ENCODE data around the gene KRTAP12-1. TPM values are rescaled to one million over a fixed set of nuclear protein-coding genes. Genes with fewer than 3 reads are reported as not detected.
"Not testable (repeated sequence)": the region's sequence is repeated elsewhere in the genome, so short reads cannot be mapped to it uniquely, and the experiment has no call there.

Gene KRTAP12-1
- polyA plus RNA-seq, 3 donors from 2014 or later = not detected

DNA sequence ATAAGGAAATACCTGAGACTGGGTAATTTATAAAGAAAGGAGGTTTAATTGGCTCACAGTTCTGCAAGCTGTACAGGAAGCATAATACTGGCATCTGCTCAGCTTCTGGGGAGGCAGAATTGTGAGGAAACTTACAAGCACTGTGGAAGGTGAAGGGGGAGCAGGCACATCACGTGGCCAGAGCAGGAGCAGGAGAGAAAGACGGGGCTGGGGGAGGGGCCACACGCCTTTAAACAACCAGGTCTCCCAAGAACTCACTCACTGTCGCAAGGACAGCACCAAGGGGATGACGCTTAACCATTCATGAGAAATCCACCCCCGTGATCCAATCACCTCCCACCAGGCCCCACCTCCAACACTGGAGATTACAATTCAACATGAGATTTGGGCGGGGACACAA lies 20.4 kb downstream of the KRTAP12-1 start:
- peaks cover 3 to 26% (median 17%) of the 10 kb centered on the region in 3 donors for H3K27me3 Mint-ChIP-seq (ENCODE audit: low read depth in 3 of 3)
- peaks cover 34 to 35% of the 10 kb centered on the region in 2 donors for H3K4me1 Mint-ChIP-seq
- H3K36me3 Mint-ChIP-seq = peaks cover 9 to 12% (median 9%) of the 10 kb centered on the region in 3 donors
- H3K27ac Mint-ChIP-seq, DNase-seq, H3K4me3 Mint-ChIP-seq: not testable (repeated sequence)
- H3K9me3 Mint-ChIP-seq = peaks cover 5 to 12% (median 9%) of the 10 kb centered on the region in 6 donors

- peak overlapping the region; percentile 60 to 90 (median 72) for H3K4me3 Mint-ChIP-seq
- H3K9me3 Mint-ChIP-seq = peaks cover 6 to 18% (median 14%) of the 10 kb centered on the region in 6 donors
- peak; percentile 22 to 47 (median 38) for DNase-seq
- peaks cover 50 to 58% of the 10 kb centered on the region in 2 donors for H3K4me1 Mint-ChIP-seq
- peaks cover 3 to 24% (median 15%) of the 10 kb centered on the region in 3 donors for H3K27me3 Mint-ChIP-seq (ENCODE audit: low read depth in 3 of 3)
- H3K36me3 Mint-ChIP-seq = peaks cover 10 to 19% (median 12%) of the 10 kb centered on the region in 3 donors
- H3K27ac Mint-ChIP-seq = peak overlapping the region; percentile 93 to 99 (median 97)
These were observed 22.9 kb downstream of the KRTAP12-1 start for GRCh38 chr21:44658913-44659595.

- DNase-seq = no peak
- Mint-ChIP-seq H3K27me3 (ENCODE audit: low read depth in 3 of 3) (peaks cover 4 to 20% (median 15%) of the 10 kb centered on the region in 3 donors), H3K4me1 (peaks cover 50 to 63% of the 10 kb centered on the region in 2 donors), H3K4me3 (peak overlapping the region; percentile 60 to 90 (median 72)), H3K27ac (peak overlapping the region; percentile 93 to 99 (median 97)), H3K9me3 (peaks cover 6 to 18% (median 14%) of the 10 kb centered on the region in 6 donors), H3K36me3 (peaks cover 10 to 19% (median 12%) of the 10 kb centered on the region in 3 donors)
These were observed 23.4 kb downstream of the KRTAP12-1 start for GRCh38 chr21:44658541-44658910.

DNA sequence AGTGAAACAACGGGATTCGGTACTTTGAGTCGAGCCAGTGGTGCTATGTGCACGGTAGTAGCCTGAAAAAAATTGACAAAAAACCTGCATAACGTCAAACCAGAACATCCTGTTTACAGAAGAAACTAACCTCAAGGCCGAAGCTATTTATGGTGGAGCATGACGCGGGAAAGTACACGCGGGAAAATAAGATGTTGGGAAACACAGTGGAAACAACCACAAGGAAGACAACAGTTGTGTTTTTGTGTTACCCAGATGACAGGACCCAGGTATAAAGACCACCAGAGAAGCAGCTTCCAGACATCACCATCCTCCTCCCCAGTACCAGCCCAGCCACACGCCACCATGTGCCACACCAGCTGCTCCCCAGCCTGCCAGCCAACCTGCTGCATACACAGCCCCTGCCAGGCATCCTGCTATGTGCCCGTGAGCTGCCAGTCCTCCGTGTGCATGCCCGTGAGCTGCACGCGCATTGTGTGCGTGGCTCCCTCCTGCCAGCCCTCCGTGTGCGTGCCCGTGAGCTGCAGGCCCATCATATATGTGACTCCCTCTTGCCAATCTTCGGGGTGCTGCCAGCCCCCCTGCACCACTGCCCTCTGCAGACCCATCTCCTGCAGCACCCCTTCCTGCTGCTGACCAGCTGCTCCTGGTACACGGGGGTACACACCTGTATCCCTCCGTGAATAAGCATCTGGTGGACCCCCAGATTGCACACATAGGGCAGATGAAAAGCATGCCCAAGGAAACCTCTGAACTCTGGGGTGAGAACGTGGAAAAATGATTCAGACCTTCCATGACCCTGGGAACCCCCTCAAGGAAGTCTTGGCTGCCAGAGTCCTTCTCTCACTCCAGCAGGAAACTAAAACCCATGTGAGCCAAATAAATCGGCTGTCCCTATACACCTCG lies 24.1 kb downstream of the KRTAP12-1 start, which contains the start of gene KRTAP12-3:
Gene KRTAP12-3, plus strand, starts transcription at position 298 of the 906 bp plus-strand sequence. Its CDS starts 48 bp downstream, at position 346.
- peaks cover 4 to 19% (median 15%) of the 10 kb centered on the region in 3 donors for H3K27me3 Mint-ChIP-seq (ENCODE audit: low read depth in 3 of 3)
- peak; percentile 76 to 86 (median 78) for DNase-seq
- peak within 1 kb of the TSS; percentile 93 to 99 (median 97) for H3K27ac Mint-ChIP-seq
- peaks cover 6 to 18% (median 14%) of the 10 kb centered on the region in 6 donors for H3K9me3 Mint-ChIP-seq
- peak within 1 kb of the TSS; percentile 60 to 90 (median 72) for H3K4me3 Mint-ChIP-seq
- peaks cover 10 to 19% (median 12%) of the 10 kb centered on the region in 3 donors for H3K36me3 Mint-ChIP-seq
- H3K4me1 Mint-ChIP-seq = peaks cover 50 to 64% of the 10 kb centered on the region in 2 donors

GRCh38 chr21:44656868-44657267 lies 25.1 kb downstream of the KRTAP12-1 start:
- Mint-ChIP-seq H3K36me3 (peaks cover 10 to 19% (median 12%) of the 10 kb centered on the region in 3 donors), H3K9me3 (peaks cover 6 to 18% (median 13%) of the 10 kb centered on the region in 6 donors), H3K4me1 (peaks cover 50 to 64% of the 10 kb centered on the region in 2 donors), H3K4me3 (peak overlapping the region; percentile 60 to 90 (median 72)), H3K27me3 (ENCODE audit: low read depth in 3 of 3) (peaks cover 4 to 19% (median 15%) of the 10 kb centered on the region in 3 donors), H3K27ac (peak overlapping the region; percentile 93 to 99 (median 97))
- no peak for DNase-seq

DNA sequence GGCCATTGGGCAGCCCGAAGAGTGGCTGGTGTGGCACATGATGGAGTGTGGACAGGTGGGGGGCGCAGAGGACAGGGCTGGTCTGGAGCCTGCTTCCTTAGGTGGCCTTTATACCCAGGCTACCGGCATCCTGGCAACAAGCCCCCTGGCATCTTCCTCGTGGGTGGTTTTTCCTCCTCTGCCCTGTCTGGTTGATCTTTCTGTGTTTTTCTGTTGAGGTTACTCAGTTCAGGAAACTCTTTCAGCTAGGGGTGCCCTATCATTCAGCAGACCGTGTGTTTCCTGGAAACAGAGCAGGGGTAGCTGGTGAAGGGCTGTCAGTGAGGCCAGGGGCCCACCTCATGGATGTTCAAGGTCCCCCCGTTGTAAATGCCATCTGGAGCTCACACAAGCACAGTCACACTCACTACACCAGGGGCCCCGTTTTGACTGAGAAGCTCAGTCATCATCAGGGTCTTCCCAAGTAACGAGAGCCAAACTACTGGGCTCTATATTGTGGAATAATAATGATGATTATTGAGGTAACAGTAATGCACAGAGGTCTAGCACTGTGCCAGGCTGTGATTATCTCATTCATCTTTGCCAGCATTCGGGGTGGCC lies 27.3 kb downstream of the KRTAP12-1 start, which contains the start of gene KRTAP12-4:
Gene KRTAP12-4, minus strand, starts transcription at position 84 of the 600 bp plus-strand sequence. Its CDS starts 45 bp downstream, at position 39.
- peaks cover 10 to 16% (median 12%) of the 10 kb centered on the region in 3 donors for H3K36me3 Mint-ChIP-seq
- H3K27ac Mint-ChIP-seq = peak within 1 kb of the TSS; percentile 42 to 85 (median 73)
- H3K4me3 Mint-ChIP-seq = peak within 1 kb of the TSS in 4 of 5 donors; percentile 13 to 53 (median 38)

DNA sequence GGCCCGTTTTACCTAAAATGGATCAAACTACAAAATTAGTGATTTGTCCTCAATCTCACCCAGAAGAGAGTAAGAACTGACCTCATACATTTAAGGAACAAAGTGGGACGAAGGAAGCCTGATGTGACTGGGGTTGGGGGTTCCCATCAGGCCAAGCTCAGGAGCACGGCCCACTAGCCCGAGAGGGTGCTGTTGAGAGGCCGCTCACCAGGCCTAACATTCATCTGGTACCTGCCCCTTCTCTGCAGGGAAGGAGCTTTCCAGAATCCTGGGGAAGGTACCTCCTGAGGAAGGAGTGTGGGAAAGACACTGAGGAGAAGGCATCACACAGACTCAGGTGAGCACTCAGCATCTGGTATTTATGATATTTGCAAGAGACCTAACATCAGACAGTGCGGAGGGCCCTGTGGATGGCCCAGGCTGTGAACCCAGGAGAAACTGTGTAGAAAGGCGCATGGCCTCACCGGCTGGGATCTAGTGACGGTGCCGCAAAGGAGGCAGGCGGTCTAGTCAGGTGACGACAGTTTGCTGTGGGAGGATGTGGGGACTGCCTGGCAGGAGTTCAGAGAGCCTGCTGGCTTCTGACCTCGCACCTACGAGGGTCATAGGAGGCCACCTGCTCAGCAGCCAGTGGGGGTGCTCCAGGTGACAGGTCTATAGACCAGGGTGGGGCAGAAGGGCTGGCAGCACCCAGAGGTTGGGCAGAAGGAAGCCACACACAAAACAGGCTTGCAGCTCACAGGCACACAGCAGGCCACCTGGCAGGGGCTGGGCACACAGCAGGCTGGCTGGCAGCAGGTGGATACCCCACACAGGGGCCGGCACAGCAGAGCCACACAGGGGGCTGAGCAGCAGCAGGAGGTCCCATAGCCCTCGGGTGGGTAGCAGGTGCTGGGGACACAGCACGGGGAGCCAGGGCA lies 28.0 kb downstream of the KRTAP12-1 start:
- H3K4me3 Mint-ChIP-seq = peak overlapping the region in 2 of 5 donors; percentile 13 to 41
- peak overlapping the region; percentile 37 to 85 (median 70) for H3K27ac Mint-ChIP-seq
- H3K9me3 Mint-ChIP-seq = peaks cover 6 to 18% (median 13%) of the 10 kb centered on the region in 6 donors
- DNase-seq = peak in 1 of 3 donors; percentile 52
- H3K27me3 Mint-ChIP-seq (ENCODE audit: low read depth in 3 of 3) = peaks cover 4 to 15% (median 13%) of the 10 kb centered on the region in 3 donors
- peaks cover 40 to 52% of the 10 kb centered on the region in 2 donors for H3K4me1 Mint-ChIP-seq
- peaks cover 10 to 16% (median 12%) of the 10 kb centered on the region in 3 donors for H3K36me3 Mint-ChIP-seq

More for the DNA sequence above, 27.3 kb downstream of the KRTAP12-1 start, which contains the start of gene KRTAP12-4:
- peaks cover 4 to 18% (median 15%) of the 10 kb centered on the region in 3 donors for H3K27me3 Mint-ChIP-seq (ENCODE audit: low read depth in 3 of 3)
- peaks cover 6 to 18% (median 13%) of the 10 kb centered on the region in 6 donors for H3K9me3 Mint-ChIP-seq
- no peak for DNase-seq
- H3K4me1 Mint-ChIP-seq = peaks cover 48 to 60% of the 10 kb centered on the region in 2 donors

GRCh38 chr21:44653123-44653522 lies 28.8 kb downstream of the KRTAP12-1 start:
- no peak for DNase-seq
- no peak overlapping the region for H3K27ac Mint-ChIP-seq
- H3K36me3 Mint-ChIP-seq = peaks cover 10 to 16% (median 12%) of the 10 kb centered on the region in 3 donors
- H3K9me3 Mint-ChIP-seq = peaks cover 6 to 18% (median 13%) of the 10 kb centered on the region in 6 donors
- H3K4me3 Mint-ChIP-seq = no peak overlapping the region
- peaks cover 4 to 14% (median 8%) of the 10 kb centered on the region in 3 donors for H3K27me3 Mint-ChIP-seq (ENCODE audit: low read depth in 3 of 3)
- H3K4me1 Mint-ChIP-seq = peaks cover 32 to 44% of the 10 kb centered on the region in 2 donors

- Mint-ChIP-seq H3K36me3 (peaks cover 0 to 3% (median 0%) of the 10 kb centered on the region in 3 donors), H3K27me3 (ENCODE audit: low read depth in 3 of 3) (peaks cover 1 to 5% (median 2%) of the 10 kb centered on the region in 3 donors), H3K4me1 (peaks cover 12 to 24% of the 10 kb centered on the region in 2 donors), H3K27ac (peak overlapping the region in 3 of 6 donors; percentile 46 to 80 (median 49)), H3K9me3 (peaks cover 0 to 4% (median 1%) of the 10 kb centered on the region in 6 donors), H3K4me3 (no peak overlapping the region)
- DNase-seq = no peak
These were observed 30.8 kb downstream of the KRTAP12-1 start for GRCh38 chr21:44650973-44651675.

GRCh38 chr21:44650265-44650972 lies 31.5 kb downstream of the KRTAP12-1 start:
- DNase-seq = no peak
- H3K9me3 Mint-ChIP-seq = peaks cover 2 to 4% (median 3%) of the 10 kb centered on the region in 6 donors
- H3K36me3 Mint-ChIP-seq = no peaks in the 10 kb centered on the region
- H3K27me3 Mint-ChIP-seq (ENCODE audit: low read depth in 3 of 3) = peaks cover 1 to 5% (median 2%) of the 10 kb centered on the region in 3 donors
- H3K4me1 Mint-ChIP-seq = peaks cover 8 to 18% of the 10 kb centered on the region in 2 donors
- no peak overlapping the region for H3K4me3 Mint-ChIP-seq
- peak overlapping the region in 2 of 6 donors; percentile 21 to 75 for H3K27ac Mint-ChIP-seq

Data from immature natural killer cell (primary cell).